CD8-positive, alpha-beta memory T cell (primary cell): ENCODE measurements around the gene AASDH. TPM values are rescaled to one million over a fixed set of nuclear protein-coding genes. Genes with fewer than 3 reads are reported as not detected.

Experiments
- CTCF ChIA-PET: fragments of 350-600 bp; sonication (Branson Sonifier 250); formaldehyde crosslinking; loops from one replicate; lab custom pipeline; 2021; ENCODE audit warnings: antibody characterized with exemption; lab: Charles Lee
- POLR2A ChIA-PET: fragments of 350-600 bp; sonication (Branson Sonifier 250); formaldehyde crosslinking; loops from one replicate; lab custom pipeline; 2021; ENCODE audit warnings: antibody characterized with exemption; lab: Charles Lee
- DNase-seq, 5 donors: peaks; one replicate each; pipeline versions ENCODE4 v3.0.0 to v3.0.0-alpha.2; 2020 to 2022; ENCODE audit warnings: mixed read lengths in 1 of 5
- H3K27ac ChIP-seq: one replicate; pipeline ENCODE4 v1.7.0; 2013; ENCODE audit warnings: low read depth, mild to moderate bottlenecking, low read length, moderate library complexity
- H3K27me3 ChIP-seq: 2 replicates; pipeline ENCODE4 v1.7.0; 2013; ENCODE audit warnings: low read length, mild to moderate bottlenecking; ENCODE audit not compliant: insufficient read depth, poor library complexity, severe bottlenecking
- H3K36me3 ChIP-seq: 2 replicates; pipeline ENCODE4 v1.7.0; 2013; ENCODE audit warnings: mild to moderate bottlenecking, low read length, moderate library complexity; ENCODE audit not compliant: insufficient read depth
- H3K4me1 ChIP-seq: 2 replicates; pipeline ENCODE4 v1.7.0; 2013; ENCODE audit warnings: mild to moderate bottlenecking, low read length, moderate library complexity; ENCODE audit not compliant: insufficient read depth
- H3K4me3 ChIP-seq: 2 replicates; pipeline ENCODE4 v1.7.0; 2013; ENCODE audit warnings: mild to moderate bottlenecking, low read length
- H3K9me3 ChIP-seq: 2 replicates; pipeline ENCODE4 v1.7.0; 2013; ENCODE audit warnings: mild to moderate bottlenecking, low read length
- H3K27ac Mint-ChIP-seq, 8 donors: one replicate each; pipeline ENCODE4 v1.8.0; 2020 to 2021; ENCODE audit warnings: mixed read lengths in 8 of 8, mild to moderate bottlenecking in 6 of 8, inconsistent platforms in 3 of 8, moderate library complexity in 3 of 8
- H3K27me3 Mint-ChIP-seq, 2 donors: one replicate each; pipeline ENCODE4 v1.8.0; 2020 to 2021; ENCODE audit warnings: mixed read lengths in 2 of 2, mild to moderate bottlenecking in 1 of 2, moderate library complexity in 1 of 2
- H3K36me3 Mint-ChIP-seq, 3 donors: one replicate each; pipeline ENCODE4 v1.8.0; 2020 to 2021; ENCODE audit warnings: mixed read lengths in 3 of 3, inconsistent platforms in 1 of 3, mild to moderate bottlenecking in 1 of 3
- H3K4me1 Mint-ChIP-seq, 3 donors: one replicate each; pipeline ENCODE4 v1.8.0; 2020 to 2021; ENCODE audit warnings: mixed read lengths in 3 of 3, inconsistent platforms in 1 of 3, mild to moderate bottlenecking in 1 of 3
- H3K4me3 Mint-ChIP-seq, 7 donors: one replicate each; pipeline ENCODE4 v1.8.0; 2020 to 2021; ENCODE audit warnings: mixed read lengths in 7 of 7, mild to moderate bottlenecking in 6 of 7, moderate library complexity in 4 of 7, inconsistent platforms in 2 of 7
- H3K9me3 Mint-ChIP-seq, 5 donors: one replicate each; pipeline ENCODE4 v1.8.0; 2020 to 2022; ENCODE audit warnings: mixed read lengths in 5 of 5, mild to moderate bottlenecking in 3 of 5, moderate library complexity in 2 of 5, inconsistent platforms in 1 of 5
- polyA plus RNA-seq: library from polyadenylated mRNA; unstranded; fragments of 300-500 nt; fragmentation: Illumina TruSeq; gene quantifications from one replicate; pipeline ENCODE4 v1.2.3, GENCODE V29; 2021
- total RNA-seq, 2 experiments: library from RNA; stranded (reverse); gene quantifications; one replicate each; pipeline ENCODE4 v1.2.3, GENCODE V29; 2021

The AASDH gene, protein sequence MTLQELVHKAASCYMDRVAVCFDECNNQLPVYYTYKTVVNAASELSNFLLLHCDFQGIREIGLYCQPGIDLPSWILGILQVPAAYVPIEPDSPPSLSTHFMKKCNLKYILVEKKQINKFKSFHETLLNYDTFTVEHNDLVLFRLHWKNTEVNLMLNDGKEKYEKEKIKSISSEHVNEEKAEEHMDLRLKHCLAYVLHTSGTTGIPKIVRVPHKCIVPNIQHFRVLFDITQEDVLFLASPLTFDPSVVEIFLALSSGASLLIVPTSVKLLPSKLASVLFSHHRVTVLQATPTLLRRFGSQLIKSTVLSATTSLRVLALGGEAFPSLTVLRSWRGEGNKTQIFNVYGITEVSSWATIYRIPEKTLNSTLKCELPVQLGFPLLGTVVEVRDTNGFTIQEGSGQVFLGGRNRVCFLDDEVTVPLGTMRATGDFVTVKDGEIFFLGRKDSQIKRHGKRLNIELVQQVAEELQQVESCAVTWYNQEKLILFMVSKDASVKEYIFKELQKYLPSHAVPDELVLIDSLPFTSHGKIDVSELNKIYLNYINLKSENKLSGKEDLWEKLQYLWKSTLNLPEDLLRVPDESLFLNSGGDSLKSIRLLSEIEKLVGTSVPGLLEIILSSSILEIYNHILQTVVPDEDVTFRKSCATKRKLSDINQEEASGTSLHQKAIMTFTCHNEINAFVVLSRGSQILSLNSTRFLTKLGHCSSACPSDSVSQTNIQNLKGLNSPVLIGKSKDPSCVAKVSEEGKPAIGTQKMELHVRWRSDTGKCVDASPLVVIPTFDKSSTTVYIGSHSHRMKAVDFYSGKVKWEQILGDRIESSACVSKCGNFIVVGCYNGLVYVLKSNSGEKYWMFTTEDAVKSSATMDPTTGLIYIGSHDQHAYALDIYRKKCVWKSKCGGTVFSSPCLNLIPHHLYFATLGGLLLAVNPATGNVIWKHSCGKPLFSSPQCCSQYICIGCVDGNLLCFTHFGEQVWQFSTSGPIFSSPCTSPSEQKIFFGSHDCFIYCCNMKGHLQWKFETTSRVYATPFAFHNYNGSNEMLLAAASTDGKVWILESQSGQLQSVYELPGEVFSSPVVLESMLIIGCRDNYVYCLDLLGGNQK
- total RNA-seq: 10 to 100 TPM in 1 of 2 experiments, 1 to 10 TPM in 1; 8.5 to 13.0 TPM
- 21.9 TPM for polyA plus RNA-seq

DNA sequence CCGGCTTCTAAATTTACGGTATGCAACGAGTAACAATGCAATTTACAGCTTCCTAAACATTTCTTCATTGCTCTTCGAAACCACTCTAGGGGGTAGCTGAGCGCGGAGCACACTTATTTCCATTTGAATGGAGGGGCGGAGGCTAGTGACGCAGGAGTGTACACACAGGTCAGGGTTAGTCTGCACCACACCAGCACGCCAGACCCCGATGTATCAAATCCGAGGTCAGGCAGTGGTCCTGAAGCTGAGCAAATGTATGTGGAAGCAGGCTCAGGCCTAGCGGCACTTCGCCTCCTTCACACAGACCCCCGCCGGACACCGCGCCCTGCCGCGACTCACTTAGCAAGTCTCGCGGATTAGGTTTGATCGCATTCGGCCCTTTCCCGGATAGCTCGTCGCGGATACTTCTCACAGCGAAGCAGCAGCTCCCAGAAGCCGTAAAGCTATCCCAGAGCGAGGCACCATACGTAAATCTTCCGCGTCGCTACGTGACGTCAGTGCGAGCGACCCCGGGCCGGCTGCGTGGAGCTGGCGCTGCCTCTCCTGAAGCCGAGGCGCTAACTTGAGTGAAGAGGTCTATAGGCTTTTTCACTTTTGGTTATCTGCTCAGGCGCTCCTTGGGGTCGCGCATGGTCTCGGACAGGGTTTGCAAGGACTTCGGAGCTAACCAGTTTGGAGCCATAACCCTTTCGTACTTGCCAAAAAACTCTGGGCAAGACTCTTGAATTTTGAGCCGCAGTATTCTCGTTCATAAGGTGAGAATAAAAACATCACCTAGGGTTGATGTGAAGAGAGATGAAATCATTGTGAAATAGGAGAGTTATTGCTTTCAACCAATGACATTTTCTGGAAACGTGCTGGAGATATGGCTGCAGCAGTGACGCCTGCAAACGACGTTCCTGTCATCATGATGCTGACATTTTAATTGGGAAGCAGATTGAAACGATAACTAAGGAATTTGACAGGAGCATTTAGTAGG, at the start of gene AASDH:
AASDH (minus strand) TSS at position 469 of the 979 bp plus-strand sequence. CDS start 3,192 bp downstream, outside the sequence.
- H3K27me3 Mint-ChIP-seq: no peaks in the 10 kb centered on the region
- H3K9me3 ChIP-seq: no peaks in the 10 kb centered on the region
- no peaks in the 10 kb centered on the region for H3K36me3 ChIP-seq
- H3K4me3 Mint-ChIP-seq: peak within 1 kb of the TSS; percentile 88 to 99 (median 93)
- POLR2A ChIA-PET: interaction anchor here (0.9 to 2.5 kb wide), 7 partner anchors 49 to 591 kb away, joined by 3 to 57 read pairs (median 11); partner anchors contain the start of genes CEP135, NOA1, PAICS and POLR2B
- H3K27ac Mint-ChIP-seq: peak within 1 kb of the TSS; percentile 97 to 99 (median 98)
- H3K4me3 ChIP-seq: peak within 1 kb of the TSS; percentile 79
- H3K9me3 Mint-ChIP-seq: no peaks in the 10 kb centered on the region
- peaks cover 24% of the 10 kb centered on the region for H3K4me1 ChIP-seq
- CTCF ChIA-PET: interaction anchor here (0.6 to 1.8 kb wide), 8 partner anchors 17 to 519 kb away, joined by 3 to 9 read pairs (median 4); partner anchors contain the start of genes CEP135, PAICS and PPAT
- H3K4me1 Mint-ChIP-seq: peaks cover 39 to 50% (median 43%) of the 10 kb centered on the region in 3 donors
- peaks cover 0 to 14% (median 1%) of the 10 kb centered on the region in 3 donors for H3K36me3 Mint-ChIP-seq
- peak; percentile 88 to 96 (median 94) for DNase-seq
- peak within 1 kb of the TSS; percentile 97 for H3K27ac ChIP-seq
- H3K27me3 ChIP-seq: no peaks in the 10 kb centered on the region

DNA sequence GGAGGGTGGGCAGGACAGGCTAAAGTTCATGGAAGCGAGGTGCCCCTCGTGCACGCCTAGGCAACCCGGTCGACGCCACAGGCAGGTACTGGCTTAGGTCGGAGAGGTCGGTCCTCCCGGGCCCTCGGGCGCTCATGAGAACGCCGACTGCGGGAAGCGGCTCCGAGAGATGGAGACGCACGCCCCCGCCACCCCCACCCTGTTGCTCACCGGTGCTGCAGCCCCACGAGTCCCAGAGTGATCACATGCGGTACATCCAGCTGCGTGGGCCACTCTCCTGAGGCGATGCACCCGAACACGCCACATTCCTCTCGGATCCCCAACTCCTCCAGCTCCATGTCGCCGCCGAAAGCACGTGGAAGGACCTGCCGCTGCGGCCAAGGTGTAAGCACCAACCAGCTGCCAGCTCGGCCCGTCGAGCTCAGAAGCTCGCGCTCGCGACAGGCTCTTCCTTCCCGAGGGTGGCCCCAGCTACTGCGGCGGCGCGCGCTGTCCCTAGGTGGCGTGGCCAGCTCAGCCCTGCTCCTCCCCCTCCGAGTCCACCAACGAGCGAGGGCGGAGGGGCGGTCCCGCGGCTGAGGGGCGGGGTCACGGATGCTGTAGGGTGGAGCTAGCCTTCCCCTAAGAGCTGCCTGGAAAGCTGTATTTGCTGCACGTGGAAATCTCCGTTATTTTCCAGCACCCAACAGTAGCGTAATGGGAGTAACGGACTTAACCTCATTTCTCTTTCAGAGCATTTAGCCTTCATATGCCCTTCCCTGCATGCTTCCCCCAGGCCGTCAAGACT, 48.0 kb upstream of the AASDH start, which contains the start of gene PPAT:
PPAT (minus strand) TSS at position 476 of the 787 bp plus-strand sequence; CDS start at position 338, 138 bp downstream.
- peak; percentile 98 to 99 (median 99) for DNase-seq
- no peaks in the 10 kb centered on the region for H3K27me3 ChIP-seq
- peak within 1 kb of the TSS; percentile 83 for H3K27ac ChIP-seq
- H3K4me1 ChIP-seq: peaks cover 22% of the 10 kb centered on the region
- CTCF ChIA-PET: interaction anchor here (0.8 to 4.7 kb wide), 20 partner anchors 11 to 543 kb away, joined by 3 to 31 read pairs (median 6); partner anchors contain the start of genes AASDH, CEP135, NOA1 and POLR2B
- H3K27ac Mint-ChIP-seq: peak within 1 kb of the TSS; percentile 76 to 99 (median 94)
- peaks cover 0 to 3% of the 10 kb centered on the region in 2 donors for H3K27me3 Mint-ChIP-seq
- peak within 1 kb of the TSS; percentile 87 to 96 (median 90) for H3K4me3 Mint-ChIP-seq
- H3K36me3 ChIP-seq: no peaks in the 10 kb centered on the region
- peaks cover 0 to 15% (median 0%) of the 10 kb centered on the region in 3 donors for H3K36me3 Mint-ChIP-seq
- no peaks in the 10 kb centered on the region for H3K9me3 ChIP-seq
- peaks cover 31 to 55% (median 54%) of the 10 kb centered on the region in 3 donors for H3K4me1 Mint-ChIP-seq
- no peaks in the 10 kb centered on the region for H3K9me3 Mint-ChIP-seq
- peak within 1 kb of the TSS; percentile 95 for H3K4me3 ChIP-seq
- POLR2A ChIA-PET: interaction anchor here (0.7 to 4.9 kb wide), 12 partner anchors 8 to 890 kb away, joined by 3 to 57 read pairs (median 8); partner anchors contain the start of genes AASDH, CEP135, NOA1 and POLR2B

DNA sequence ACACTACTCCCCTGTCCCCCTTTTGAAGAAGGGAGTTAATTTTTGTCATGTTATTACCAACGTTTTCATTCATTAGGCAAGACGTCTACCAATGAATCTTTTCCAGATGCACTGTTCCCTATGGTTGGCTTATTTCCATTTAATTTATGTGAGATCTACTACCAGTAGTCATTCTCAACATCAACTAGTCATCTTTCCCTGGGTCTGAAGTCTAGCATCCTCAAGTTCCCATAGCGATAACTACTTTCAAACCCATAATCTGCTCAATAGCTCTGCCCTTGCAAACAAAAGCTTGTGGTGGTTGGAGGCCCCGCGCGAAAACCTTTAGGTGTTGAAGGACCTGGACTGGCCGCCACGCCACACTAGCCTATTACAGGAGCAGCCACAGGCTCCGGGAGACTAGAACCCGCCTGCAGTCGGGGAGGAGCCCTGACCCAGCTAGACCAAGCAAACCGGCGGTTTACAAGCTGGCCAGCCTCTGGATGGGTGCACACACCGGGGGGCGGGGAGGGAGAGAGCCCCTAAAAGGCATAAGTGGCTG, 47.4 kb upstream of the AASDH start:
- Mint-ChIP-seq H3K4me1 (peaks cover 28 to 50% (median 49%) of the 10 kb centered on the region in 3 donors), H3K9me3 (no peaks in the 10 kb centered on the region), H3K27ac (peak overlapping the region; percentile 41 to 97 (median 89)), H3K36me3 (peaks cover 0 to 15% (median 0%) of the 10 kb centered on the region in 3 donors), H3K4me3 (peak overlapping the region; percentile 87 to 96 (median 90)), H3K27me3 (peaks cover 0 to 3% of the 10 kb centered on the region in 2 donors)
- Histone ChIP-seq H3K36me3 (no peaks in the 10 kb centered on the region), H3K27me3 (no peaks in the 10 kb centered on the region), H3K4me1 (peaks cover 22% of the 10 kb centered on the region), H3K9me3 (no peaks in the 10 kb centered on the region), H3K4me3 (peak overlapping the region; percentile 95), H3K27ac (peak overlapping the region; percentile 83)
- DNase-seq: peak in 2 of 5 donors; percentile 2 to 17
- ChIA-PET CTCF (interaction anchor here (1.2 to 4.7 kb wide), 8 partner anchors 10 to 486 kb away, joined by 3 to 31 read pairs (median 9); partner anchors contain the start of genes AASDH, CEP135 and REST), POLR2A (interaction anchor here (0.7 to 4.9 kb wide), 7 partner anchors 9 to 891 kb away, joined by 3 to 57 read pairs (median 6); partner anchors contain the start of genes AASDH, NOA1, POLR2B and SRP72)

DNA sequence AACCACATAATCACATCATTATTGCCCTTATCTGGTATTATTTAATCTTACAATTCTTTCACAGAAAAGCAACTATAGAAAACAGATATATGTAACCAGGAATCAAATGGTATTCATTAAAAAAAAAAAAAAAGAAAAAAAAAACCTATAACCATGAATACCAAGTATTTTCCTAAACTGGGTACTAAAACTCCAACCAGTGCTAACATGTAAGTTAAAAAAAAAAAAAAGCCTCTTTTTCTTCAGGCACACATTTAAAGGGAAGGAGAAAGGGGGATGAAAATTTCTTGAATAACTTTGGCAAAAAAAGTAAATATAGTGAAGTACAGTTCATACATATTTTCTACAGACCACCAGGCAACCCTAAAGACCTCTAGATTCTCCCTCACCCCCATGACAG, 46.0 kb upstream of the AASDH start:
- no peaks in the 10 kb centered on the region for H3K9me3 ChIP-seq
- Mint-ChIP-seq H3K36me3 (peaks cover 0 to 15% (median 0%) of the 10 kb centered on the region in 3 donors), H3K27me3 (peaks cover 0 to 2% of the 10 kb centered on the region in 2 donors), H3K4me1 (peaks cover 25 to 52% (median 44%) of the 10 kb centered on the region in 3 donors), H3K9me3 (no peaks in the 10 kb centered on the region), H3K4me3 (peak overlapping the region; percentile 12 to 91 (median 44)), H3K27ac (peak overlapping the region in 1 of 8 donors; percentile 75)
- ChIA-PET CTCF (interaction anchor here (4.7 kb wide), 1 partner anchor 9 kb away, joined by 31 read pairs; no protein-coding TSS in a partner anchor), POLR2A (interaction anchor here (0.7 kb wide), 1 partner anchor 334 kb away, joined by 5 read pairs; no protein-coding TSS in a partner anchor)
- H3K27me3 ChIP-seq: no peaks in the 10 kb centered on the region
- DNase-seq: no peak
- no peaks in the 10 kb centered on the region for H3K36me3 ChIP-seq
- no peak overlapping the region for H3K4me3 ChIP-seq
- peak overlapping the region; percentile 63 for H3K27ac ChIP-seq
- H3K4me1 ChIP-seq: peaks cover 22% of the 10 kb centered on the region

DNA sequence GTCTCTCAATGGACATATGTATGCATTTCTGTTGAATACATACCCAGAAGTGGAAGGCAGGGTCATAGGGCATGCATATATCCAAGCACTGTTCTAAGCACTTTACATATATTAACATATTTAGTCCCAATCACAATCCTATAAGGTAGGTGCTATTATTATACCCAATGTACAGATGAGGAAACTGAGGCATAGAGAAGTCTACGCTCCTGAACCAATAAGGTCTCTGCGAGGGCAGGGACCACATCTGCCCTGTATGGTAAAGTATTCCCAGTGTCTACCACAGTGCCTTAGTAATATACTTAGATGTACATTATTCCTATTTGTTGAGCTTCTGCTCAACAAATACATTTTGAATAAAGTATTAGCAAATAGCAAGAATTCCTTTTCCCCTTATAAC, 42.9 kb upstream of the AASDH start:
- POLR2A ChIA-PET: interaction anchor here (0.6 kb wide), 1 partner anchor 420 kb away, joined by 4 read pairs; no protein-coding TSS in a partner anchor
- H3K36me3 ChIP-seq: no peaks in the 10 kb centered on the region
- Mint-ChIP-seq H3K9me3 (peaks cover 0 to 4% (median 0%) of the 10 kb centered on the region in 5 donors), H3K36me3 (peaks cover 0 to 5% (median 2%) of the 10 kb centered on the region in 3 donors), H3K27me3 (peaks cover 0 to 2% of the 10 kb centered on the region in 2 donors), H3K27ac (no peak overlapping the region), H3K4me3 (no peak overlapping the region), H3K4me1 (peaks cover 12 to 39% (median 27%) of the 10 kb centered on the region in 3 donors)
- H3K27me3 ChIP-seq: no peaks in the 10 kb centered on the region
- no peak for DNase-seq
- H3K9me3 ChIP-seq: no peaks in the 10 kb centered on the region
- H3K4me1 ChIP-seq: peaks cover 14% of the 10 kb centered on the region
- H3K27ac ChIP-seq: no peak overlapping the region
- CTCF ChIA-PET: interaction anchor here (1.4 to 2.2 kb wide), 3 partner anchors 370 to 481 kb away, joined by 3 to 6 read pairs (median 5); partner anchors contain the start of gene CEP135
- no peak overlapping the region for H3K4me3 ChIP-seq
